HG03025 (cell line): Measurements from ENCODE around the gene CAMK2G.
"Not testable (repeated sequence)": the region's sequence is repeated elsewhere in the genome, so short reads cannot be mapped to it uniquely, and the experiment has no call there.

Experiments
- ATAC-seq: cut with Tn5 transposase; IDR thresholded peaks from one replicate; pipeline ENCODE4 v1.9.1; 2021; ENCODE audit warnings: mild to moderate bottlenecking, moderate library complexity; ENCODE audit not compliant: unreplicated experiment, low FRiP score

CAMK2G gene

GRCh38 chr10:73874267-73875138 lies at the start of gene CAMK2G:
Gene CAMK2G, minus strand, starts transcription at chr10:73874555. Its CDS starts 94 bp downstream, at chr10:73874461.
- peak; percentile 74 for ATAC-seq

- no peak for ATAC-seq
These were observed 48.4 kb upstream of the CAMK2G start for GRCh38 chr10:73922864-73923133.

- no peak for ATAC-seq
These were observed 47.9 kb upstream of the CAMK2G start for GRCh38 chr10:73922007-73922863.

- no peak for ATAC-seq
These were observed 45.7 kb upstream of the CAMK2G start for GRCh38 chr10:73920089-73920488.

GRCh38 chr10:73919481-73919880 lies 45.1 kb upstream of the CAMK2G start:
- ATAC-seq, result not testable (repeated sequence)

GRCh38 chr10:73917566-73918305 lies 43.4 kb upstream of the CAMK2G start:
- no peak for ATAC-seq

GRCh38 chr10:73916761-73917470 lies 42.6 kb upstream of the CAMK2G start:
- no peak for ATAC-seq

- ATAC-seq, result no peak
These were observed 41.0 kb upstream of the CAMK2G start for GRCh38 chr10:73915206-73915851.

- no peak for ATAC-seq
These were observed 39.7 kb upstream of the CAMK2G start for GRCh38 chr10:73914036-73914435.

GRCh38 chr10:73911553-73912004 lies 37.2 kb upstream of the CAMK2G start:
- no peak for ATAC-seq

- no peak for ATAC-seq
These were observed 36.6 kb upstream of the CAMK2G start, which contains the start of gene PLAU for GRCh38 chr10:73910764-73911552. Gene PLAU, plus strand, starts transcription at chr10:73911132. Its CDS starts 424 bp downstream, at chr10:73911556.

GRCh38 chr10:73910401-73910763 lies 36.0 kb upstream of the CAMK2G start:
- no peak for ATAC-seq

GRCh38 chr10:73909540-73910115 lies 35.3 kb upstream of the CAMK2G start:
- no peak for ATAC-seq

GRCh38 chr10:73908853-73909539 lies 34.6 kb upstream of the CAMK2G start:
- no peak for ATAC-seq

- ATAC-seq, result no peak
These were observed 33.6 kb upstream of the CAMK2G start for GRCh38 chr10:73907841-73908517.

GRCh38 chr10:73906524-73907447 lies 32.4 kb upstream of the CAMK2G start:
- ATAC-seq, result no peak
